ENCODE measurements around the gene PDXK. TPM values are rescaled to one million over a fixed set of nuclear protein-coding genes. Genes with fewer than 3 reads are reported as not detected.
A peak's percentile ranks its signal among the peaks of the same experiment; 100 is the strongest.

Gene PDXK
- total and polyA plus RNA-seq, 2 of the 8 experiments (the other 6 are each of a cell fraction or from before 2014, with no cell fraction given), result 78.0 to 112 TPM

- Histone ChIP-seq H2AK5ac (ENCODE audit: low read depth, low read length) (no peak overlapping the region), H3K27ac (ENCODE audit: low read depth, low read length) (no peak overlapping the region), H3K9me3 (ENCODE audit: insufficient read depth in 2 of 2, low read depth in 1 of 2, low read length in 1 of 2) (no peaks in the 10 kb centered on the region), H4K91ac (replicated peaks; ENCODE audit: insufficient read length, low read length) (no peak overlapping the region), H3K14ac (ENCODE audit: insufficient read length) (no peak overlapping the region), H3K79me1 (ENCODE audit: low read depth, low read length) (peaks cover 13% of the 10 kb centered on the region), H2BK120ac (replicated peaks; ENCODE audit: low read depth, low read length) (no peak overlapping the region), H3K36me3 (ENCODE audit: control insufficient read depth in 2 of 4, insufficient read depth in 4 of 4, low read length in 3 of 4) (peaks cover 48 to 94% (median 83%) of the 10 kb centered on the region in 4 experiments), H2BK20ac (ENCODE audit: low read length) (no peak overlapping the region), H3K56ac (replicated peaks; ENCODE audit: insufficient read length, low read depth, low read length) (no peak overlapping the region), H4K8ac (ENCODE audit: extremely low read depth, insufficient read depth, low read length) (no peak overlapping the region), H3K23me2 (ENCODE audit: low read depth, low read length) (no peaks in the 10 kb centered on the region), H2AFZ (ENCODE audit: low read length) (no peak overlapping the region), H2BK12ac (ENCODE audit: low read depth, low read length) (no peak overlapping the region), H2BK5ac (ENCODE audit: low read depth, low read length) (no peak overlapping the region; the same call in 1 of the 2 replicates), H3K23ac (ENCODE audit: insufficient read length) (no peak overlapping the region), H3K4ac (replicated peaks; ENCODE audit: insufficient read length, low read depth, low read length) (no peak overlapping the region), H3K4me1 (replicated peaks in 1 of 4; ENCODE audit: control insufficient read depth in 3 of 4, insufficient read depth in 4 of 4, low read length in 3 of 4) (no peaks in the 10 kb centered on the region), H3K27me3 (replicated peaks in 1 of 4; ENCODE audit: control insufficient read depth in 3 of 4, extremely low read depth in 1 of 4, insufficient read depth in 3 of 4, low read length in 3 of 4) (no peaks in the 10 kb centered on the region), H4K20me1 (replicated peaks in 1 of 2; ENCODE audit: control insufficient read depth in 1 of 2, insufficient read depth in 2 of 2, low read length in 2 of 2) (peaks cover 27 to 32% of the 10 kb centered on the region in 2 experiments), H3K18ac (ENCODE audit: extremely low read depth, low read length) (no peak overlapping the region), H2BK15ac (ENCODE audit: low read length) (no peak overlapping the region), H4K5ac (ENCODE audit: insufficient read length, low read depth, low read length) (no peak overlapping the region), H3K4me3 (ENCODE audit: extremely low read depth in 1 of 4, insufficient read depth in 2 of 4, low read depth in 3 of 4, low read length in 4 of 4) (no peak overlapping the region), H3K4me2 (ENCODE audit: insufficient read depth in 1 of 2, low read depth in 2 of 2, low read length in 2 of 2) (no peak overlapping the region), H3K79me2 (ENCODE audit: control insufficient read depth in 1 of 2, insufficient read depth in 2 of 2, low read length in 2 of 2) (peaks cover 0 to 14% of the 10 kb centered on the region in 2 experiments; a peak in 1 of 4 replicates), H3K9ac (replicated peaks in 1 of 4; ENCODE audit: extremely low read depth in 1 of 4, low read depth in 3 of 4, low read length in 3 of 4) (no peak overlapping the region)
- DNase-seq (ENCODE audit: low read depth in 1 of 2, low spot score in 2 of 2), result no peak
- FAIRE-seq, result no peak
- POLR2A ChIA-PET (ENCODE audit: partially characterized antibody), result interaction anchor here (0.6 to 3.6 kb wide), 5 partner anchors 8 to 610 kb away, joined by 3 to 19 read pairs (median 3); partner anchors contain the start of gene RRP1
- WGBS, 2 experiments (ENCODE audit: extremely low coverage in 1 of 2, insufficient coverage in 1 of 2, insufficient read length in 1 of 2, insufficient replicate concordance in 2 of 2, low coverage in 1 of 2, low lambda C conversion rate in 2 of 2, missing lambda C conversion rate in 1 of 2), result 94% methylated on average over 29 of the region's 30 CpGs; no CpG with 5 or more reads in 1 of the 2 experiments
- TF ChIP-seq CTBP2 (IDR thresholded peaks at IDR 0.05; ENCODE audit: borderline replicate concordance, insufficient read depth, insufficient read length, low read length), result no peak
- TF ChIP-seq POLR2AphosphoS5 (IDR thresholded peaks at IDR 0.05; ENCODE audit: low read depth, low read length), result peak; percentile 37; the same call in 1 of the 2 replicates
- no peak for TF ChIP-seq RNF2 (IDR thresholded peaks at IDR 0.05; ENCODE audit: borderline replicate concordance, low read depth, low read length, missing control alignments, poor library complexity, severe bottlenecking)
- CTCF ChIA-PET (ENCODE audit: partially characterized antibody), result interaction anchor here (0.7 to 2.2 kb wide), 5 partner anchors 8 to 141 kb away, joined by 3 to 6 read pairs (median 4); partner anchors contain the start of gene RRP1
Measured at GRCh38 chr21:43797925-43798715, 79.2 kb downstream of the PDXK start.

Measured in H1 (cell line).